Smooth muscle cell (in vitro differentiated cells): Measurements from ENCODE around the gene BRPF1. TPM values are rescaled to one million over a fixed set of nuclear protein-coding genes. Genes with fewer than 3 reads are reported as not detected.

Experiments
- DNase-seq: peaks from one replicate; lab custom pipeline; 2025; ENCODE audit not compliant: unreplicated experiment; lab: John Stamatoyannopoulos, UW
- H2AFZ ChIP-seq: fragments of 200-600 bp; sonication (generic); 2 replicates; pipeline ENCODE4 v1.6.0; 2016; ENCODE audit warnings: antibody characterized with exemption, low read depth, mild to moderate bottlenecking
- H3F3A ChIP-seq: fragments of 200-600 bp; sonication (generic); 2 replicates; pipeline ENCODE4 v1.6.0; 2017; ENCODE audit warnings: antibody characterized with exemption, low read depth
- H3K27ac ChIP-seq: fragments of 200-600 bp; sonication (generic); 2 replicates; pipeline ENCODE4 v1.5.1; 2016; ENCODE audit warnings: low read depth, mild to moderate bottlenecking
- H3K27me3 ChIP-seq: fragments of 200-600 bp; sonication (generic); 2 replicates; pipeline ENCODE4 v1.6.1; 2016; ENCODE audit warnings: low read depth, mild to moderate bottlenecking
- H3K36me3 ChIP-seq: fragments of 200-600 bp; sonication (generic); 2 replicates; pipeline ENCODE4 v1.5.1; 2016; ENCODE audit warnings: low read depth
- H3K4me1 ChIP-seq: fragments of 200-600 bp; sonication (generic); 2 replicates; pipeline ENCODE4 v1.5.1; 2016; ENCODE audit warnings: low read depth
- H3K4me2 ChIP-seq: fragments of 200-600 bp; sonication (generic); 2 replicates; pipeline ENCODE4 v1.6.0; 2016; ENCODE audit warnings: mild to moderate bottlenecking
- H3K4me3 ChIP-seq: fragments of 200-600 bp; sonication (generic); 2 replicates; pipeline ENCODE4 v1.5.1; 2016; ENCODE audit warnings: mild to moderate bottlenecking
- H3K79me2 ChIP-seq: fragments of 200-600 bp; sonication (generic); 2 replicates; pipeline ENCODE4 v1.6.0; 2016; ENCODE audit warnings: low read depth, mild to moderate bottlenecking
- H3K9ac ChIP-seq: fragments of 200-600 bp; sonication (generic); 2 replicates; pipeline ENCODE4 v1.6.0; 2016; ENCODE audit warnings: low read depth
- H3K9me3 ChIP-seq: fragments of 200-600 bp; sonication (generic); replicated peaks from 2 replicates; pipeline ENCODE4 v1.5.1; 2016; ENCODE audit warnings: low read depth
- H4K20me1 ChIP-seq: fragments of 200-600 bp; sonication (generic); 2 replicates; pipeline ENCODE4 v1.6.0; 2016; ENCODE audit warnings: low read depth
- WGBS: methylation state at CpG from one replicate; pipeline ENCODE4 v1.1.7; 2016; ENCODE audit warnings: low lambda C conversion rate; 5-methylcytosine and 5-hydroxymethylcytosine counted together
- polyA plus RNA-seq: library from polyadenylated mRNA; unstranded; fragments of >200 nt; fragmentation: Nextera tagmentation; extraction: Ambion mirVana; gene quantifications from 2 replicates; pipeline ENCODE4 v1.2.1, GENCODE V29; 2016
- total RNA-seq: library from RNA; depleted of rRNA; stranded (reverse); fragments of >200 nt; gene quantifications from 2 replicates; pipeline ENCODE4 v1.2.3, GENCODE V29; 2014
- TF ChIP-seq, protein P1 (sequence below): fragments of 200-600 bp; sonication (generic); IDR thresholded peaks from 2 replicates; pipeline ENCODE4 v1.5.1; 2017; ENCODE audit warnings: borderline replicate concordance, mild to moderate bottlenecking, antibody characterized with exemption; ENCODE audit not compliant: insufficient read depth, poor library complexity, severe bottlenecking

BRPF1 gene
- total and polyA plus RNA-seq, 2 experiments from 2014 or later, result 13.9 to 17.1 TPM

DNA sequence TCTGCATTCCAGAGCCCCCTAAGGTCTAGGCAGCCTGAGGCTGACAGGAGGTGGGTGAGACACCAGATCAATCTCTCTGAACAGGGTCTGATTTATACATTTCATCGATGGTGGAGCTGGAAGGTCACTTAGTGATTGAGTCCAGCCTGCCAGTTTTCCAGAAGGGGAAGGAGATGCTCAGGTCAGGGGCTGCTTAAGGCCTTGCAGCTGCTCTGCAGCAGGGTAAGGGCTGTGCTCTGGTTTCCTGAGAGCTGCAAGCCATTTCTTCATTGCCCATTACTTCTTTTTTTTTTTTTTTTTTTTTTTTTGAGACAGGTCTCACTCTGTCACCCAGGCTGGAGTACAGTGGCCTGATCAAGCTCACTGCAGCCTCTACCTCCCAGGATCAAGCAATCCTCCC, 50.0 kb downstream of the BRPF1 start:
- no peaks in the 10 kb centered on the region for H3K27me3 ChIP-seq
- WGBS, result 94% methylated on average over 1 of the region's 1 CpG
- H3K27ac ChIP-seq, result no peak overlapping the region
- H4K20me1 ChIP-seq, result peaks cover 7% of the 10 kb centered on the region
- H2AFZ ChIP-seq, result no peak overlapping the region
- H3K4me1 ChIP-seq, result no peaks in the 10 kb centered on the region
- no peaks in the 10 kb centered on the region for H3F3A ChIP-seq
- no peak overlapping the region for H3K4me3 ChIP-seq
- TF ChIP-seq, protein P1, sequence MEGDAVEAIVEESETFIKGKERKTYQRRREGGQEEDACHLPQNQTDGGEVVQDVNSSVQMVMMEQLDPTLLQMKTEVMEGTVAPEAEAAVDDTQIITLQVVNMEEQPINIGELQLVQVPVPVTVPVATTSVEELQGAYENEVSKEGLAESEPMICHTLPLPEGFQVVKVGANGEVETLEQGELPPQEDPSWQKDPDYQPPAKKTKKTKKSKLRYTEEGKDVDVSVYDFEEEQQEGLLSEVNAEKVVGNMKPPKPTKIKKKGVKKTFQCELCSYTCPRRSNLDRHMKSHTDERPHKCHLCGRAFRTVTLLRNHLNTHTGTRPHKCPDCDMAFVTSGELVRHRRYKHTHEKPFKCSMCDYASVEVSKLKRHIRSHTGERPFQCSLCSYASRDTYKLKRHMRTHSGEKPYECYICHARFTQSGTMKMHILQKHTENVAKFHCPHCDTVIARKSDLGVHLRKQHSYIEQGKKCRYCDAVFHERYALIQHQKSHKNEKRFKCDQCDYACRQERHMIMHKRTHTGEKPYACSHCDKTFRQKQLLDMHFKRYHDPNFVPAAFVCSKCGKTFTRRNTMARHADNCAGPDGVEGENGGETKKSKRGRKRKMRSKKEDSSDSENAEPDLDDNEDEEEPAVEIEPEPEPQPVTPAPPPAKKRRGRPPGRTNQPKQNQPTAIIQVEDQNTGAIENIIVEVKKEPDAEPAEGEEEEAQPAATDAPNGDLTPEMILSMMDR, result no peak
- no peak overlapping the region for H3K9ac ChIP-seq
- no peak for DNase-seq
- H3K36me3 ChIP-seq, result peaks cover 2% of the 10 kb centered on the region
- no peaks in the 10 kb centered on the region for H3K9me3 ChIP-seq
- H3K79me2 ChIP-seq, result no peaks in the 10 kb centered on the region
- no peak overlapping the region for H3K4me2 ChIP-seq

DNA sequence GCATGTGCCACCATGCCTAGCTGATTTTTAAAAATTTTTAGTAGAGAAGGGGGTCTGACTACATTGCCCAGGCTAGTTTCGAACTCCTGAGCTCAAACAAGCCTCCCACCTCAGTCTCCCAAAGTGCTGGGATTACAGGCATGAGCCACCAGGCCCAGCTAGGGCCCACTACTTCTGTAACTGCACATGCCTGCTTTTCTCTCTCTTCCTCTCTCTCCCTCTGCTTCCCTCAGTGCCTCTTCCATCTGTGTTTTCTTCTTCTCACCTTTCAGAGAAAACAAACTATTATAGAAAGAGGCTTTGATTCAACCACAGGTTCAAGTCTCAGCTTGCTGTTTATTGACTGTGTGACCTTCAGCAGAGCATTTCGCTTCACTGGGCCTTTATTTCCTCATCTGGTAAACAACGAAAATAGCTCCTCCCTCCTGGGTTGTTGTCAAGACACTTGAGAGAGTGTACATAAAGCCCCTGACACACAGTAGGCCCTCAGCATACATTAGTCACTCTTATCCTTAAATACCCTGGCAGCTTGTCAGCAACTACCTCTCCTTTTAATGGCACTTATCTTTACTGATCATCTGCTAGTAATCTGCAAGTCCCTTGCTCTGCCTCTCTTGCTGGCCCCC, 50.6 kb downstream of the BRPF1 start:
- H3K4me3 ChIP-seq, result no peak overlapping the region
- TF ChIP-seq, protein P1, result no peak
- no peaks in the 10 kb centered on the region for H3K4me1 ChIP-seq
- H3K27ac ChIP-seq, result no peak overlapping the region
- H3K9me3 ChIP-seq, result no peaks in the 10 kb centered on the region
- DNase-seq, result no peak
- no peak overlapping the region for H3K4me2 ChIP-seq
- 82% methylated on average over 3 of the region's 3 CpGs for WGBS
- no peaks in the 10 kb centered on the region for H3F3A ChIP-seq
- peaks cover 7% of the 10 kb centered on the region for H4K20me1 ChIP-seq
- no peak overlapping the region for H2AFZ ChIP-seq
- peaks cover 2% of the 10 kb centered on the region for H3K36me3 ChIP-seq
- H3K79me2 ChIP-seq, result no peaks in the 10 kb centered on the region
- no peak overlapping the region for H3K9ac ChIP-seq
- H3K27me3 ChIP-seq, result no peaks in the 10 kb centered on the region

GRCh38 chr3:9782770-9783169, 51.2 kb downstream of the BRPF1 start:
- Histone ChIP-seq H3K4me1 (no peaks in the 10 kb centered on the region), H3K27me3 (no peaks in the 10 kb centered on the region), H2AFZ (no peak overlapping the region), H3K9ac (no peak overlapping the region), H3F3A (no peaks in the 10 kb centered on the region), H3K36me3 (peaks cover 2% of the 10 kb centered on the region), H3K79me2 (no peaks in the 10 kb centered on the region), H3K4me3 (no peak overlapping the region), H3K27ac (no peak overlapping the region), H3K4me2 (no peak overlapping the region), H4K20me1 (peaks cover 7% of the 10 kb centered on the region), H3K9me3 (no peaks in the 10 kb centered on the region)
- 61% methylated on average over 3 of the region's 3 CpGs for WGBS
- DNase-seq, result no peak
- TF ChIP-seq, protein P1, result no peak

DNA sequence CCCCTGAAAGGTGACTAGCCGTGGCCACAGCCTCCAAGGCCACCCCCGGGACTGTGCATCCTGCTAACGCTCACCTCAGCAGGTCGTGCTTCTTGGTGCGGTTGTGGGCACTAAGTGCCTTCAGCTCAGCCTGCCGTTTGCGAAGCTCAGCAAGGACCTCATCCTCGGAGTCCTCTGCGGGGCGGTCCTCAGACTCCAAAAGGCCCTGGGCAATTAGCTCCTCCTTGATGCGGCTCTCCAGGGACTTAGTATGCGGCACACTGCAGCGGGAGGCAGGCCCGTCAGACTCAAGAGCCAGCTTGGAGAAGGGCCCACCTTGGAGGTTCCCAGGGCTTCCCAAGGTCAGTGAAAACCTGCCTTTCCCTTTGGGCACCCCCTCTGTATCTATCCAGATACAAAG, 52.4 kb downstream of the BRPF1 start:
- H3K9ac ChIP-seq, result no peak overlapping the region
- no peak overlapping the region for H3K27ac ChIP-seq
- DNase-seq, result no peak
- no peaks in the 10 kb centered on the region for H3K9me3 ChIP-seq
- no peaks in the 10 kb centered on the region for H3K27me3 ChIP-seq
- no peak overlapping the region for H3K4me2 ChIP-seq
- peaks cover 2% of the 10 kb centered on the region for H3K36me3 ChIP-seq
- H3K4me3 ChIP-seq, result no peak overlapping the region
- H3F3A ChIP-seq, result no peaks in the 10 kb centered on the region
- no peak overlapping the region for H2AFZ ChIP-seq
- H3K79me2 ChIP-seq, result no peaks in the 10 kb centered on the region
- TF ChIP-seq, protein P1, result no peak
- H3K4me1 ChIP-seq, result no peaks in the 10 kb centered on the region
- peaks cover 7% of the 10 kb centered on the region for H4K20me1 ChIP-seq
- 97% methylated on average over 14 of the region's 14 CpGs for WGBS
